CD14-positive monocyte (primary cell): Measurements from ENCODE around the gene SNRPD2. TPM values are rescaled to one million over a fixed set of nuclear protein-coding genes. Genes with fewer than 3 reads are reported as not detected.
A peak's percentile ranks its signal among the peaks of the same experiment; 100 is the strongest.

ENCODE experiments used
- DNase-seq, 3 donors: peaks; one replicate each; pipeline ENCODE4 v3.0.0-alpha.2; 2011 to 2022
- H2AFZ ChIP-seq: 2 replicates; pipeline ENCODE4 v1.6.0; 2012; ENCODE audit warnings: mild to moderate bottlenecking, low read depth, low read length, inconsistent platforms; ENCODE audit not compliant: insufficient read depth, poor library complexity, severe bottlenecking
- H3K27ac ChIP-seq, 2 donors: 1 replicate in 1 of 2; 2 replicates in 1 of 2; pipeline ENCODE4 v1.5.1; 2012 to 2013; ENCODE audit warnings: low read length in 2 of 2, control low read depth in 1 of 2, inconsistent platforms in 1 of 2, low read depth in 1 of 2, mild to moderate bottlenecking in 1 of 2
- H3K27me3 ChIP-seq, 2 donors: one replicate each; pipeline versions ENCODE4 v1.6.0 to v1.6.1; 2011 to 2013; ENCODE audit warnings: low read length in 2 of 2; ENCODE audit not compliant: control insufficient read depth in 2 of 2, insufficient read depth in 2 of 2
- H3K36me3 ChIP-seq, 2 donors: replicated peaks in 1 of 2; 1 replicate in 1 of 2; 2 replicates in 1 of 2; pipeline versions ENCODE4 v1.5.1 to v1.6.1; 2012 to 2013; ENCODE audit warnings: low read length in 2 of 2, control low read depth in 1 of 2, inconsistent platforms in 1 of 2, mild to moderate bottlenecking in 1 of 2; ENCODE audit not compliant: insufficient read depth in 2 of 2, control insufficient read depth in 1 of 2
- H3K4me1 ChIP-seq, 2 donors: 1 replicate in 1 of 2; 2 replicates in 1 of 2; pipeline versions ENCODE4 v1.5.1 to v1.6.1; 2012 to 2013; ENCODE audit warnings: low read length in 2 of 2, control low read depth in 1 of 2, inconsistent platforms in 1 of 2, mild to moderate bottlenecking in 1 of 2, moderate library complexity in 1 of 2; ENCODE audit not compliant: insufficient read depth in 2 of 2, control insufficient read depth in 1 of 2
- H3K4me2 ChIP-seq: replicated peaks from 2 replicates; pipeline ENCODE3; 2012; ENCODE audit warnings: low read length, moderate library complexity, mild to moderate bottlenecking; ENCODE audit not compliant: poor library complexity, severe bottlenecking; ENCODE audit errors: extremely low read depth
- H3K4me3 ChIP-seq, 3 experiments: fragments of 200-600 bp in 1 of 3; sonication (generic) in 1 of 3; replicated peaks in 1 of 3; 1 replicate in 2 of 3; 2 replicates in 1 of 3; pipeline ENCODE4 v1.5.1; 2011 to 2013; ENCODE audit warnings: low read length in 3 of 3, mild to moderate bottlenecking in 3 of 3, control low read depth in 2 of 3, low read depth in 2 of 3, inconsistent platforms in 1 of 3, moderate library complexity in 1 of 3
- H3K79me2 ChIP-seq: 2 replicates; pipeline ENCODE4 v1.6.0; 2012; ENCODE audit warnings: mild to moderate bottlenecking, control low read depth, inconsistent platforms, low read length, moderate library complexity; ENCODE audit not compliant: insufficient read depth
- H3K9ac ChIP-seq: 2 replicates; pipeline ENCODE4 v1.6.0; 2017; ENCODE audit warnings: low read length, mild to moderate bottlenecking; ENCODE audit not compliant: insufficient read depth, poor library complexity, severe bottlenecking
- H3K9me3 ChIP-seq, 2 donors: replicated peaks in 1 of 2; 1 replicate in 1 of 2; 2 replicates in 1 of 2; pipeline versions ENCODE4 v1.5.1 to v1.6.1; 2012 to 2013; ENCODE audit warnings: low read length in 2 of 2, control low read depth in 1 of 2; ENCODE audit not compliant: control insufficient read depth in 1 of 2, insufficient read depth in 1 of 2
- H4K20me1 ChIP-seq: 2 replicates; pipeline ENCODE4 v1.6.0; 2012; ENCODE audit warnings: mild to moderate bottlenecking, low read length, control low read depth, moderate library complexity; ENCODE audit not compliant: insufficient read depth
- H3K27ac Mint-ChIP-seq, 7 donors: one replicate each; pipeline ENCODE4 v1.8.0; 2020; ENCODE audit warnings: mild to moderate bottlenecking in 7 of 7, mixed read lengths in 7 of 7, moderate library complexity in 6 of 7, inconsistent platforms in 2 of 7
- H3K27me3 Mint-ChIP-seq, 3 donors: one replicate each; pipeline ENCODE4 v1.8.0; 2021 to 2022; ENCODE audit warnings: low read depth in 3 of 3, mild to moderate bottlenecking in 3 of 3, mixed read lengths in 3 of 3, moderate library complexity in 3 of 3, inconsistent platforms in 1 of 3
- H3K36me3 Mint-ChIP-seq, 2 donors: one replicate each; pipeline ENCODE4 v1.8.0; 2020; ENCODE audit warnings: mixed read lengths in 2 of 2, inconsistent platforms in 1 of 2, mild to moderate bottlenecking in 1 of 2
- H3K4me1 Mint-ChIP-seq: one replicate; pipeline ENCODE4 v1.8.0; 2020; ENCODE audit warnings: mild to moderate bottlenecking, mixed read lengths
- H3K4me3 Mint-ChIP-seq, 2 donors: one replicate each; pipeline ENCODE4 v1.8.0; 2020; ENCODE audit warnings: mild to moderate bottlenecking in 2 of 2, mixed read lengths in 2 of 2, moderate library complexity in 1 of 2
- H3K9me3 Mint-ChIP-seq, 7 donors: one replicate each; pipeline ENCODE4 v1.8.0; 2020 to 2022; ENCODE audit warnings: mixed read lengths in 7 of 7, mild to moderate bottlenecking in 6 of 7, moderate library complexity in 6 of 7, inconsistent platforms in 2 of 7
- CTCF ChIP-seq: fragments of 200-600 bp; IDR thresholded peaks from one replicate; pipeline ENCODE4 v1.8.0; 2022; ENCODE audit warnings: antibody characterized with exemption, mild to moderate bottlenecking
- WGBS: methylation state at CpG from one replicate; pipeline ENCODE4 v1.1.5; 2013; ENCODE audit warnings: missing lambda C conversion rate; ENCODE audit not compliant: insufficient coverage; 5-methylcytosine and 5-hydroxymethylcytosine counted together
- intact Hi-C, 2 donors: fragments of 100-400 bp; cut with micrococcal nuclease; formaldehyde crosslinking; loops; one replicate each; pipeline versions ENCODE4 v1.15.0 to v1.15.1; 2023
- polyA plus RNA-seq, 3 donors: library from polyadenylated mRNA; depleted of rRNA in 1 of 3; unstranded in 2 of 3; stranded (reverse) in 1 of 3; fragments of 300-500 nt in 2 of 3; fragments of >200 nt in 1 of 3; fragmentation: Illumina TruSeq in 2 of 3; gene quantifications; 1 replicate in 2 of 3; 2 replicates in 1 of 3; pipeline ENCODE4 v1.2.3, GENCODE V29; 2012 to 2021

Gene SNRPD2
- polyA plus RNA-seq, 3 donors: 251 to 516 (median 491) TPM

GRCh38 chr19:45701676-45702075 lies 9.9 kb upstream of the SNRPD2 start:
- Mint-ChIP-seq H3K4me1 (no peaks in the 10 kb centered on the region), H3K27ac (no peak overlapping the region), H3K4me3 (no peak overlapping the region), H3K36me3 (peaks cover 22 to 43% of the 10 kb centered on the region in 2 donors), H3K27me3 (peaks cover 0 to 2% (median under 1%) of the 10 kb centered on the region in 3 donors), H3K9me3 (no peaks in the 10 kb centered on the region)
- Histone ChIP-seq H2AFZ (no peak overlapping the region), H4K20me1 (no peaks in the 10 kb centered on the region), H3K4me2 (no peak overlapping the region), H3K9me3 (no peaks in the 10 kb centered on the region), H3K36me3 (peaks cover 17 to 34% of the 10 kb centered on the region in 2 donors), H3K4me1 (no peaks in the 10 kb centered on the region), H3K4me3 (no peak overlapping the region), H3K27me3 (no peaks in the 10 kb centered on the region), H3K9ac (no peak overlapping the region), H3K27ac (no peak overlapping the region), H3K79me2 (no peaks in the 10 kb centered on the region)
- WGBS: 12% methylated on average over 5 of the region's 7 CpGs
- intact Hi-C loops: no loop called here
- TF ChIP-seq CTCF: no peak
- no peak for DNase-seq

- Histone ChIP-seq H3K4me3 (peak overlapping the region; percentile 52 to 90 (median 79)), H3K9ac (peak overlapping the region; percentile 98), H2AFZ (peak overlapping the region; percentile 79), H3K79me2 (peaks cover 19% of the 10 kb centered on the region), H3K27me3 (no peaks in the 10 kb centered on the region), H3K4me1 (peaks cover 18 to 23% of the 10 kb centered on the region in 2 donors), H3K9me3 (no peaks in the 10 kb centered on the region), H4K20me1 (no peaks in the 10 kb centered on the region), H3K27ac (peak overlapping the region; percentile 87 to 97), H3K4me2 (peak overlapping the region; percentile 95), H3K36me3 (peaks cover 15 to 23% of the 10 kb centered on the region in 2 donors)
- peaks cover 23% of the 10 kb centered on the region for H3K4me1 Mint-ChIP-seq
- peaks cover 0 to 3% (median 0%) of the 10 kb centered on the region in 7 donors for H3K9me3 Mint-ChIP-seq
- H3K27me3 Mint-ChIP-seq: peaks cover 0 to 6% (median 0%) of the 10 kb centered on the region in 3 donors
- peak; percentile 54 to 76 (median 67) for DNase-seq
- H3K4me3 Mint-ChIP-seq: peak overlapping the region; percentile 93 to 98
- H3K27ac Mint-ChIP-seq: peak overlapping the region; percentile 97 to 100 (median 100)
- TF ChIP-seq CTCF: peak; percentile 93
- WGBS: 1% methylated on average over 8 of the region's 22 CpGs
- intact Hi-C loops: loop anchor here in 1 of 2 donors (1.0 to 2.0 kb wide), 3 partner anchors 24 to 50 kb away; partner anchors contain the start of gene FBXO46
- H3K36me3 Mint-ChIP-seq: peaks cover 30 to 42% of the 10 kb centered on the region in 2 donors
Observed at GRCh38 chr19:45693106-45693788, 1.5 kb upstream of the SNRPD2 start.
